H1 (cell line): ENCODE measurements around the gene HDLBP.

Source experiments
- ATF3 ChIP-seq: IDR thresholded peaks from 2 replicates; pipeline ENCODE4 v1.6.1; 2011; ENCODE audit warnings: low read depth, mild to moderate bottlenecking, low read length; ENCODE audit not compliant: insufficient read depth
- POLR2A ChIP-seq, 2 experiments: IDR thresholded peaks; 1 replicate in 1 of 2; 2 replicates in 1 of 2; pipeline ENCODE4 v1.6.1; 2011; ENCODE audit warnings: low read depth in 2 of 2, low read length in 2 of 2, mild to moderate bottlenecking in 2 of 2; ENCODE audit errors: control extremely low read depth in 1 of 2
- POLR2AphosphoS5 ChIP-seq: IDR thresholded peaks from 2 replicates; pipeline ENCODE4 v1.6.1; 2011; ENCODE audit warnings: low read depth, low read length
- POU5F1 ChIP-seq: IDR thresholded peaks from 2 replicates; pipeline ENCODE4 v1.6.1; 2011; ENCODE audit warnings: low read depth, mild to moderate bottlenecking, low read length, moderate library complexity
- RAD21 ChIP-seq, 2 experiments: IDR thresholded peaks in 1 of 2; conservative IDR thresholded peaks in 1 of 2; 2 replicates each; pipeline ENCODE4 v1.6.1; 2011; ENCODE audit warnings: low read depth in 2 of 2, low read length in 2 of 2, improper control_type of control experiment in 1 of 2, inconsistent platforms in 1 of 2, mild to moderate bottlenecking in 1 of 2, moderate library complexity in 1 of 2
- TF ChIP-seq, protein P1 (sequence below), 3 experiments: IDR thresholded peaks; 1 replicate in 2 of 3; 2 replicates in 1 of 3; pipeline versions ENCODE4 v1.5.1 to v1.6.1; 2011; ENCODE audit warnings: low read length in 3 of 3, mild to moderate bottlenecking in 3 of 3, inconsistent platforms in 2 of 3, low read depth in 1 of 3, moderate library complexity in 1 of 3; ENCODE audit not compliant: insufficient read depth in 1 of 3; ENCODE audit errors: control extremely low read depth in 1 of 3

- TF ChIP-seq, protein P1, sequence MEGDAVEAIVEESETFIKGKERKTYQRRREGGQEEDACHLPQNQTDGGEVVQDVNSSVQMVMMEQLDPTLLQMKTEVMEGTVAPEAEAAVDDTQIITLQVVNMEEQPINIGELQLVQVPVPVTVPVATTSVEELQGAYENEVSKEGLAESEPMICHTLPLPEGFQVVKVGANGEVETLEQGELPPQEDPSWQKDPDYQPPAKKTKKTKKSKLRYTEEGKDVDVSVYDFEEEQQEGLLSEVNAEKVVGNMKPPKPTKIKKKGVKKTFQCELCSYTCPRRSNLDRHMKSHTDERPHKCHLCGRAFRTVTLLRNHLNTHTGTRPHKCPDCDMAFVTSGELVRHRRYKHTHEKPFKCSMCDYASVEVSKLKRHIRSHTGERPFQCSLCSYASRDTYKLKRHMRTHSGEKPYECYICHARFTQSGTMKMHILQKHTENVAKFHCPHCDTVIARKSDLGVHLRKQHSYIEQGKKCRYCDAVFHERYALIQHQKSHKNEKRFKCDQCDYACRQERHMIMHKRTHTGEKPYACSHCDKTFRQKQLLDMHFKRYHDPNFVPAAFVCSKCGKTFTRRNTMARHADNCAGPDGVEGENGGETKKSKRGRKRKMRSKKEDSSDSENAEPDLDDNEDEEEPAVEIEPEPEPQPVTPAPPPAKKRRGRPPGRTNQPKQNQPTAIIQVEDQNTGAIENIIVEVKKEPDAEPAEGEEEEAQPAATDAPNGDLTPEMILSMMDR (IDR thresholded peaks at IDR 0.05; ENCODE audit: control extremely low read depth in 1 of 3, insufficient read depth in 1 of 3, low read depth in 1 of 3, low read length in 3 of 3) = no peak
- TF ChIP-seq POLR2AphosphoS5 = no peak
- no peak for TF ChIP-seq RAD21 (IDR thresholded peaks at IDR 0.05 in 1 of 2, conservative IDR thresholded peaks at IDR 0.05 in 1 of 2; ENCODE audit: low read depth in 2 of 2, low read length in 2 of 2)
- TF ChIP-seq POLR2A (IDR thresholded peaks at IDR 0.05; ENCODE audit: control extremely low read depth in 1 of 2, low read depth in 2 of 2, low read length in 2 of 2) = no peak
- no peak for TF ChIP-seq POU5F1
- TF ChIP-seq ATF3 = no peak
Measured at GRCh38 chr2:241349941-241350340, 34.5 kb upstream of the HDLBP start.
